Dendritic cell treated with granulocyte-macrophage colony-stimulating factor and Interleukin-4, amounts not matched to agents 40 ng/mL and 50 ng/mL, for 4 days (primary cell): ENCODE measurements around the gene PGA4.
A peak's percentile ranks its signal among the peaks of the same experiment; 100 is the strongest.
"Not testable (repeated sequence)": the region's sequence is repeated elsewhere in the genome, so short reads cannot be mapped to it uniquely, and the experiment has no call there.

Experiments
- H3K27ac Mint-ChIP-seq: one replicate; pipeline ENCODE4 v1.8.0; 2022; ENCODE audit warnings: mild to moderate bottlenecking, mixed read lengths
- H3K27me3 Mint-ChIP-seq: one replicate; pipeline ENCODE4 v1.8.0; 2022; ENCODE audit warnings: mild to moderate bottlenecking, mixed read lengths
- H3K36me3 Mint-ChIP-seq: one replicate; pipeline ENCODE4 v1.8.0; 2022; ENCODE audit warnings: low read depth, mixed read lengths
- H3K4me1 Mint-ChIP-seq: one replicate; pipeline ENCODE4 v1.8.0; 2022; ENCODE audit warnings: low read depth, mixed read lengths
- H3K4me3 Mint-ChIP-seq: one replicate; pipeline ENCODE4 v1.8.0; 2022; ENCODE audit warnings: mild to moderate bottlenecking, moderate library complexity, mixed read lengths
- H3K9me3 Mint-ChIP-seq: one replicate; pipeline ENCODE4 v1.8.0; 2022; ENCODE audit warnings: mixed read lengths
- intact Hi-C: fragments of 100-400 bp; cut with micrococcal nuclease; formaldehyde crosslinking; loops from one replicate; pipeline ENCODE4 v1.15.0; 2022

PGA4 gene

GRCh38 chr11:61222047-61222446 lies at the start of gene PGA4:
TSS of gene PGA4 (plus strand) at chr11:61222347. CDS start at chr11:61222401, 54 bp downstream.
- H3K4me1 Mint-ChIP-seq, intact Hi-C loops: not testable (repeated sequence)

GRCh38 chr11:61172356-61172755 lies 49.8 kb upstream of the PGA4 start:
- intact Hi-C loops, result no loop called here
- Mint-ChIP-seq H3K27me3 (peaks cover 11% of the 10 kb centered on the region), H3K27ac (peak overlapping the region; percentile 57), H3K4me3 (no peak overlapping the region), H3K36me3 (peaks cover 12% of the 10 kb centered on the region), H3K4me1 (peaks cover 41% of the 10 kb centered on the region), H3K9me3 (peaks cover 11% of the 10 kb centered on the region)

More at GRCh38 chr11:61222047-61222446, at the start of gene PGA4:
- not testable (repeated sequence) for H3K9me3 Mint-ChIP-seq, H3K36me3 Mint-ChIP-seq, H3K27me3 Mint-ChIP-seq, H3K27ac Mint-ChIP-seq, H3K4me3 Mint-ChIP-seq

GRCh38 chr11:61172888-61173287 lies 49.3 kb upstream of the PGA4 start:
- Mint-ChIP-seq H3K4me1 (peaks cover 41% of the 10 kb centered on the region), H3K4me3 (no peak overlapping the region)
- intact Hi-C loops, result no loop called here

GRCh38 chr11:61173456-61173855 lies 48.7 kb upstream of the PGA4 start:
- peaks cover 36% of the 10 kb centered on the region for H3K4me1 Mint-ChIP-seq
- peaks cover 12% of the 10 kb centered on the region for H3K36me3 Mint-ChIP-seq
- intact Hi-C loops, result no loop called here

More at GRCh38 chr11:61172888-61173287, 49.3 kb upstream of the PGA4 start:
- Mint-ChIP-seq H3K27ac (peak overlapping the region; percentile 57), H3K9me3 (peaks cover 11% of the 10 kb centered on the region), H3K27me3 (peaks cover 11% of the 10 kb centered on the region), H3K36me3 (peaks cover 12% of the 10 kb centered on the region)

GRCh38 chr11:61174273-61174672 lies 47.9 kb upstream of the PGA4 start:
- Mint-ChIP-seq H3K36me3 (peaks cover 6% of the 10 kb centered on the region), H3K27ac (peak overlapping the region; percentile 48), H3K4me3 (no peak overlapping the region), H3K9me3 (peaks cover 11% of the 10 kb centered on the region), H3K27me3 (peaks cover 11% of the 10 kb centered on the region), H3K4me1 (peaks cover 36% of the 10 kb centered on the region)
- intact Hi-C loops, result no loop called here

More at GRCh38 chr11:61173456-61173855, 48.7 kb upstream of the PGA4 start:
- peaks cover 11% of the 10 kb centered on the region for H3K27me3 Mint-ChIP-seq
- no peak overlapping the region for H3K27ac Mint-ChIP-seq
- no peak overlapping the region for H3K4me3 Mint-ChIP-seq
- H3K9me3 Mint-ChIP-seq, result peaks cover 11% of the 10 kb centered on the region

- H3K4me1 Mint-ChIP-seq, result peaks cover 32% of the 10 kb centered on the region
- intact Hi-C loops, result no loop called here
- H3K27ac Mint-ChIP-seq, result peak overlapping the region; percentile 48
- no peaks in the 10 kb centered on the region for H3K36me3 Mint-ChIP-seq
- H3K27me3 Mint-ChIP-seq, result peaks cover 11% of the 10 kb centered on the region
- H3K9me3 Mint-ChIP-seq, result peaks cover 11% of the 10 kb centered on the region
- H3K4me3 Mint-ChIP-seq, result no peak overlapping the region
These were observed 47.2 kb upstream of the PGA4 start for GRCh38 chr11:61174949-61175348.

- H3K4me3 Mint-ChIP-seq, result no peak overlapping the region
- intact Hi-C loops, result no loop called here
- no peaks in the 10 kb centered on the region for H3K36me3 Mint-ChIP-seq
- H3K27ac Mint-ChIP-seq, result no peak overlapping the region
- peaks cover 26% of the 10 kb centered on the region for H3K4me1 Mint-ChIP-seq
- peaks cover 11% of the 10 kb centered on the region for H3K27me3 Mint-ChIP-seq
- H3K9me3 Mint-ChIP-seq, result peaks cover 11% of the 10 kb centered on the region
These were observed 45.7 kb upstream of the PGA4 start for GRCh38 chr11:61176446-61176845.

GRCh38 chr11:61180205-61180604 lies 41.9 kb upstream of the PGA4 start:
- not testable (repeated sequence) for H3K27me3 Mint-ChIP-seq, H3K9me3 Mint-ChIP-seq, H3K36me3 Mint-ChIP-seq, H3K4me1 Mint-ChIP-seq, H3K4me3 Mint-ChIP-seq, H3K27ac Mint-ChIP-seq
- intact Hi-C loops, result loop anchor here (10.0 kb wide), 1 partner anchor 345 kb away; no protein-coding TSS in a partner anchor

GRCh38 chr11:61181489-61181888 lies 40.7 kb upstream of the PGA4 start:
- Mint-ChIP-seq H3K4me3 (no peak overlapping the region), H3K4me1 (no peaks in the 10 kb centered on the region), H3K36me3 (no peaks in the 10 kb centered on the region), H3K27ac (no peak overlapping the region), H3K27me3 (peaks cover 2% of the 10 kb centered on the region), H3K9me3 (no peaks in the 10 kb centered on the region)
- intact Hi-C loops, result loop anchor here (10.0 kb wide), 1 partner anchor 347 kb away; no protein-coding TSS in a partner anchor

GRCh38 chr11:61183645-61184044 lies 38.5 kb upstream of the PGA4 start:
- Mint-ChIP-seq H3K27ac (no peak overlapping the region), H3K4me1 (peaks cover 5% of the 10 kb centered on the region), H3K4me3 (no peak overlapping the region), H3K27me3 (no peaks in the 10 kb centered on the region), H3K36me3 (no peaks in the 10 kb centered on the region), H3K9me3 (no peaks in the 10 kb centered on the region)
- intact Hi-C loops, result loop anchor here (10.0 kb wide), 1 partner anchor 349 kb away; no protein-coding TSS in a partner anchor

GRCh38 chr11:61186504-61186903 lies 35.6 kb upstream of the PGA4 start:
- peaks cover 18% of the 10 kb centered on the region for H3K4me1 Mint-ChIP-seq
- H3K4me3 Mint-ChIP-seq, result no peak overlapping the region
- no peak overlapping the region for H3K27ac Mint-ChIP-seq
- intact Hi-C loops, result loop anchor here (5.0 to 10.0 kb wide), 2 partner anchors 39 to 352 kb away; no protein-coding TSS in a partner anchor
- H3K9me3 Mint-ChIP-seq, result no peaks in the 10 kb centered on the region
- H3K27me3 Mint-ChIP-seq, result peaks cover 4% of the 10 kb centered on the region
- no peaks in the 10 kb centered on the region for H3K36me3 Mint-ChIP-seq

- H3K4me1 Mint-ChIP-seq, result peaks cover 21% of the 10 kb centered on the region
- intact Hi-C loops, result loop anchor here (1.0 to 10.0 kb wide), 3 partner anchors 40 to 353 kb away; no protein-coding TSS in a partner anchor
- H3K36me3 Mint-ChIP-seq, result no peaks in the 10 kb centered on the region
- H3K27ac Mint-ChIP-seq, result no peak overlapping the region
- H3K27me3 Mint-ChIP-seq, result peaks cover 4% of the 10 kb centered on the region
- no peak overlapping the region for H3K4me3 Mint-ChIP-seq
- no peaks in the 10 kb centered on the region for H3K9me3 Mint-ChIP-seq
These were observed 34.5 kb upstream of the PGA4 start for GRCh38 chr11:61187505-61188130.

- intact Hi-C loops, result loop anchor here (5.0 to 10.0 kb wide), 2 partner anchors 43 to 355 kb away; no protein-coding TSS in a partner anchor
- Mint-ChIP-seq H3K4me1 (peaks cover 21% of the 10 kb centered on the region), H3K9me3 (no peaks in the 10 kb centered on the region), H3K27me3 (peaks cover 18% of the 10 kb centered on the region), H3K36me3 (no peaks in the 10 kb centered on the region), H3K27ac (no peak overlapping the region), H3K4me3 (no peak overlapping the region)
These were observed 32.2 kb upstream of the PGA4 start for GRCh38 chr11:61189933-61190332.

GRCh38 chr11:61193596-61193995 lies 28.6 kb upstream of the PGA4 start:
- no peak overlapping the region for H3K4me3 Mint-ChIP-seq
- H3K27ac Mint-ChIP-seq, result peak overlapping the region; percentile 37
- H3K27me3 Mint-ChIP-seq, result peaks cover 28% of the 10 kb centered on the region
- intact Hi-C loops, result no loop called here
- peaks cover 16% of the 10 kb centered on the region for H3K4me1 Mint-ChIP-seq
- H3K36me3 Mint-ChIP-seq, result no peaks in the 10 kb centered on the region
- peaks cover 1% of the 10 kb centered on the region for H3K9me3 Mint-ChIP-seq
